Heart left ventricle (tissue), 16 donors: ENCODE results near the gene AKR1C3. TPM values are rescaled to one million over a fixed set of nuclear protein-coding genes. Genes with fewer than 3 reads are reported as not detected.
A peak's percentile ranks its signal among the peaks of the same experiment; 100 is the strongest.

Experiments used
- ATAC-seq, 4 donors: fragments of 200-7000 bp; cut with Tn5 transposase; one replicate each; pipeline ENCODE4 v1.9.1; 2020 to 2022; ENCODE audit warnings: moderate library complexity in 4 of 4, mild to moderate bottlenecking in 3 of 4, moderate number of reproducible peaks in 1 of 4
- DNase-seq, 5 donors: peaks; one replicate each; pipeline ENCODE4 v3.0.0-alpha.2; 2020
- H3K27ac ChIP-seq, 12 donors: fragments of 200-600 bp; sonication (generic) in 4 of 12; one replicate each; pipeline versions ENCODE4 v1.5.0 to v1.8.0; 2016 to 2022; ENCODE audit warnings: mild to moderate bottlenecking in 2 of 12
- H3K27me3 ChIP-seq, 9 donors: fragments of 200-600 bp; sonication (generic) in 2 of 9; one replicate each; pipeline versions ENCODE4 v1.5.1 to v1.8.0; 2016 to 2022; ENCODE audit warnings: mild to moderate bottlenecking in 3 of 9
- H3K36me3 ChIP-seq, 9 donors: fragments of 200-600 bp; sonication (generic) in 2 of 9; one replicate each; pipeline versions ENCODE4 v1.5.0 to v1.8.0; 2018 to 2022; ENCODE audit warnings: mild to moderate bottlenecking in 2 of 9
- H3K4me1 ChIP-seq, 12 donors: fragments of 200-600 bp; sonication (generic) in 4 of 12; one replicate each; pipeline versions ENCODE4 v1.5.0 to v1.8.0; 2016 to 2022; ENCODE audit warnings: mild to moderate bottlenecking in 3 of 12
- H3K4me3 ChIP-seq, 12 donors: fragments of 200-600 bp; sonication (generic) in 4 of 12; one replicate each; pipeline versions ENCODE4 v1.5.0 to v1.8.0; 2017 to 2022; ENCODE audit warnings: mild to moderate bottlenecking in 9 of 12, moderate library complexity in 4 of 12
- H3K9me3 ChIP-seq, 12 donors: fragments of 200-600 bp; sonication (generic) in 4 of 12; one replicate each; pipeline versions ENCODE4 v1.5.0 to v1.8.0; 2016 to 2022; ENCODE audit warnings: mild to moderate bottlenecking in 1 of 12
- POLR2A ChIP-seq, 2 donors: fragments of 450-650 bp; IDR thresholded peaks; one replicate each; pipeline ENCODE4 v1.6.1; 2017; ENCODE audit warnings: antibody characterized with exemption in 2 of 2, mild to moderate bottlenecking in 2 of 2, moderate library complexity in 2 of 2
- WGBS, 4 donors: extraction: QIAGEN DNeasy Blood & Tissue Kit in 2 of 4; methylation state at CpG; one replicate each; pipeline versions ENCODE4 v1.1.5 to v1.1.7; 2013 to 2018; 5-methylcytosine and 5-hydroxymethylcytosine counted together
- intact Hi-C, 10 donors: fragments of 100-400 bp; cut with DNase I; formaldehyde crosslinking; loops; one replicate each; pipeline versions ENCODE4 v1.11.1 to v1.14.2; 2022
- polyA plus RNA-seq, 2 donors: library from polyadenylated mRNA; stranded (reverse); fragments of 200-250 nt; gene quantifications; one replicate each; pipeline ENCODE4 v1.2.3, GENCODE V29; 2013
- total RNA-seq, 9 donors: library from RNA; depleted of rRNA in 2 of 9; stranded (reverse); fragments of >200 nt in 2 of 9; fragmentation: NEBNext Ultra II Directional in 3 of 9; extraction: Animal tissue kit (Norgen Biotek cat#: 25700) in 3 of 9; gene quantifications; one replicate each; pipeline versions ENCODE4 v1.1.0 to v1.2.4, GENCODE V29; 2016 to 2023
- TF ChIP-seq, protein P1 (sequence below), 12 donors: fragments of 200-600 bp; sonication (generic) in 4 of 12; IDR thresholded peaks; one replicate each; pipeline versions ENCODE4 v1.5.0 to v1.8.0; 2018 to 2022; ENCODE audit warnings: antibody characterized with exemption in 12 of 12, mild to moderate bottlenecking in 5 of 12
- donor health status: ischemic (EF 13 %, LVEDD 7.1; RV severe dilation, severe dysfunction).
- donor health status: healthy with polysubstance abuse.
- donor health status: DM: no; HTN: yes; CAD: no.
- donor health status: DM: no; HTN: no; CAD: no.
- donor health status: ischemic (EF 25% LVEDD 6.9; RV normal size, moderate dysfunction).
- donor health status: ischemic (EF 25% LVEDD 5.7; RV mildly dilated, moderate dysfunction).
- donor health status: healthy.
- donor health status: DM: yes; HTN: yes; CAD: no.
- donor health status: ischemic (EF 35%, LVEDD 5.7; RV mildly dilated, moderate dysfunction).
- donor health status: nonischemic (EF 11% LVEDD 7.7; RV severe dilation, severe dysfunction).
- donor health status: DM: yes; HTN: yes; CAD: no.
- donor health status: PGD.
- donor health status: ischemic (EF 29% LVEDD 5.4; RV normal size, mild dysfunction).
- donor health status: nonischemic (EF 23%, LVEDD 6.1; RV moderate dilation, normal function).

AKR1C3 gene
- total and polyA plus RNA-seq, 11 donors: 13.9 to 25.1 (median 21.1) TPM

DNA sequence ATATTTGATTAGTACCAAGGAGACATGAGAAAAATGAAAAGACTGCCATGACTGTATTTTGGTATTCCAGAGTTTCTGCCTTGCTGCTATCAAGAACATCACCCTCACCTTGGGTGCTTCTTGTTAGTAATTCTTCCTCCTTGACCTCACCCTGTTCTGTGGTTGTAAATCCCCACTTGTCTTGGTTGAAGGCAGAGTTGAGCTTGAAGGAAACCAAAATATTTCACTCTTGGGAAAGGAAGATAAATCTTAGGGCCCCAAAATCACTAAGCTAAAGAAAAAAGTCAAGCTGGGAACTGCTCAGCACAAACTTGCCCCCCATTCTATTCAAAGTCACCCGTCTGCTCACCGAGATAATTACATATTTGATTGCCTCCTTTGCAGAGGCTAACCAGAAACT, 20.6 kb upstream of the AKR1C3 start:
- H3K27me3 ChIP-seq: no peaks in the 10 kb centered on the region
- H3K36me3 ChIP-seq: no peaks in the 10 kb centered on the region
- peaks cover 0 to 36% (median 20%) of the 10 kb centered on the region in 12 donors for H3K4me1 ChIP-seq
- no peak for ATAC-seq
- no peak overlapping the region for H3K4me3 ChIP-seq
- WGBS, 4 donors: 94 to 100% (median 98%) methylated on average over 2 of the region's 2 CpGs
- H3K9me3 ChIP-seq: peaks cover 0 to 11% (median 0%) of the 10 kb centered on the region in 12 donors
- intact Hi-C loops: no loop called here
- H3K27ac ChIP-seq: no peak overlapping the region
- no peak for TF ChIP-seq POLR2A (IDR thresholded peaks at IDR 0.05)
- TF ChIP-seq, protein P1, sequence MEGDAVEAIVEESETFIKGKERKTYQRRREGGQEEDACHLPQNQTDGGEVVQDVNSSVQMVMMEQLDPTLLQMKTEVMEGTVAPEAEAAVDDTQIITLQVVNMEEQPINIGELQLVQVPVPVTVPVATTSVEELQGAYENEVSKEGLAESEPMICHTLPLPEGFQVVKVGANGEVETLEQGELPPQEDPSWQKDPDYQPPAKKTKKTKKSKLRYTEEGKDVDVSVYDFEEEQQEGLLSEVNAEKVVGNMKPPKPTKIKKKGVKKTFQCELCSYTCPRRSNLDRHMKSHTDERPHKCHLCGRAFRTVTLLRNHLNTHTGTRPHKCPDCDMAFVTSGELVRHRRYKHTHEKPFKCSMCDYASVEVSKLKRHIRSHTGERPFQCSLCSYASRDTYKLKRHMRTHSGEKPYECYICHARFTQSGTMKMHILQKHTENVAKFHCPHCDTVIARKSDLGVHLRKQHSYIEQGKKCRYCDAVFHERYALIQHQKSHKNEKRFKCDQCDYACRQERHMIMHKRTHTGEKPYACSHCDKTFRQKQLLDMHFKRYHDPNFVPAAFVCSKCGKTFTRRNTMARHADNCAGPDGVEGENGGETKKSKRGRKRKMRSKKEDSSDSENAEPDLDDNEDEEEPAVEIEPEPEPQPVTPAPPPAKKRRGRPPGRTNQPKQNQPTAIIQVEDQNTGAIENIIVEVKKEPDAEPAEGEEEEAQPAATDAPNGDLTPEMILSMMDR (IDR thresholded peaks at IDR 0.05): no peak
- no peak for DNase-seq

DNA sequence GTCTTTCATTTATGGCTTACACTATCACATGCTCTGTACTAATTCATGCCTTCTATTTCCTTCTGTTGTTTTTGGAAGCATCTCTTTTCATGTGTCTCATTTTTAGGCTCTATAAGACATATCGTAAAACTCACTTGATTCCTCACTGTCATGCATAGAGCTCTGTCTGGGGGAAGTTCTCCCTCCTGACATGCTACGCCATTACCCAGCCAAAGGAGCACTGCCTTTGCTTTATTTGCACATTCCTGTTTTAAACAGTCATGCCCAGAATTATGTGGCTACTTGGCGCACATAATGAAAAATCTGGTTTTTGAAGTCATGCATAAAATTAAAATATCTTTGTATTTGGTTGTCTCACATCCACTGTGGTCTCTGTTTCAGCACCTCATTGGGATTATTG, 17.6 kb upstream of the AKR1C3 start:
- ATAC-seq (peak in 1 of 4 donors; percentile 35), DNase-seq (no peak)
- H3K27me3 ChIP-seq: no peaks in the 10 kb centered on the region
- H3K36me3 ChIP-seq: no peaks in the 10 kb centered on the region
- no peak overlapping the region for H3K4me3 ChIP-seq
- whole genome bisulfite sequencing, 4 donors: 72 to 90% (median 81%) methylated on average over 3 of the region's 3 CpGs
- H3K27ac ChIP-seq: peak overlapping the region in 1 of 12 donors; percentile 6
- intact Hi-C loops: no loop called here
- peaks cover 0 to 22% (median 10%) of the 10 kb centered on the region in 12 donors for H3K4me1 ChIP-seq
- TF ChIP-seq, protein P1 (IDR thresholded peaks at IDR 0.05): no peak
- TF ChIP-seq POLR2A (IDR thresholded peaks at IDR 0.05): no peak
- H3K9me3 ChIP-seq: no peaks in the 10 kb centered on the region

DNA sequence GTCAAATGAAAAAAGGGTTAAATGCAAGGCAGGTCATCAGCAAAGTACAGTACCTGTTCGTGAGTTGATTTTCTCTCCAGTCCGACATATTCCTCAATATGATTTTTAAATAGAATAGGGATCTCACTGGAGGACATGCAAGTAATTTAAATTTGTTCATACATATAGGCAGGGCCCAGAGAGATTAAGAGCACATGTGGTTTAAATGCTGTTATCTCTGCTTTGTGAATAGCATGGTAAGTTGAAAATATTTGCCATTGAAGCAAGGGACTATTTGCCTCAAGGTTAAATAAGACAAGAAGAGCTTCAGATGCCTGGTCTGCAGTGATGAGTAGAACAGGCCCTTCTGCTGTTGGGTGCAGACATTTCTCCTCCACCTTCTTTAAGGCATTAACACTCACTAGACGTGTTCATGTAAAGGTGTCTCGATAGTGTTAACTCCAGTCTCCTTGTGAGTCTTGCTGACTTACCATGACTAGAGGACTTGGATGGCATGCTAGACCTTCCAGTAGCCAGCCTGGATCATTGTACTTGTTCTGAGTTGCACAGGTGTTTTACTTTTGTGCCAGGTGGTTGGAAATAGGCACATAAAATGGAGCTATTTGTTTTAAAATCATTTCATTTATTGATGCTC, 15.6 kb upstream of the AKR1C3 start:
- intact Hi-C loops: no loop called here
- WGBS, 4 donors: 82 to 93% (median 90%) methylated on average over 4 of the region's 4 CpGs
- peaks cover 0 to 7% (median 0%) of the 10 kb centered on the region in 12 donors for H3K4me1 ChIP-seq
- no peak overlapping the region for H3K4me3 ChIP-seq
- no peaks in the 10 kb centered on the region for H3K27me3 ChIP-seq
- TF ChIP-seq, protein P1 (IDR thresholded peaks at IDR 0.05): no peak
- TF ChIP-seq POLR2A (IDR thresholded peaks at IDR 0.05): no peak
- H3K27ac ChIP-seq: no peak overlapping the region
- H3K9me3 ChIP-seq: no peaks in the 10 kb centered on the region
- DNase-seq (no peak), ATAC-seq (no peak)
- no peaks in the 10 kb centered on the region for H3K36me3 ChIP-seq

DNA sequence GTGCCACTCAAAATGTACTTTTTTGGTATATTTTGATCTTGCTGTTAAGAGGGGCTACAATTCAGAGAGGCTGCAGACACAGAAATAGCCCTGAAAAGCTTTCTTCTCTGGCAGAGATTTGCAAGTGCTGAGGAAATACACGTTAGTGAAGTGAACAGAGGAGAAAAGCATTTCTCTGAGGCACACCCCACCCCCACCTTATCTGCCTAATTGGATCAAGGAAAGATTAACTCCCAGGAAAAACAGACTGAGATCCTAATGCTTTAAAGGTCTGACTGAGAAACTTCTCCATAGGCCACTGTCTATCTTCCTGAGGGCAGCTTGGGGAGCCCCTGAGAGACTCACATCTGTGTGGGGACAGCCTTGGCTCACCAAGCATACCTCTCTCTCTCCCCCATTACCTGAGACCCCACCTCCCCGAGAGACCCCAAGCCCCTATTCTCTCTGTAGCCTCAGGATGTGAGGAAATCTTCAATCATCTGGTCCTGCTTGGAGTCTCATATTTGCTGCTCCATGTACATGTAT, 14.8 kb upstream of the AKR1C3 start:
- intact Hi-C loops: no loop called here
- 64 to 79% (median 73%) methylated on average over 2 of the region's 2 CpGs for WGBS, 4 donors
- no peaks in the 10 kb centered on the region for H3K27me3 ChIP-seq

More for the DNA sequence above, 14.8 kb upstream of the AKR1C3 start:
- ATAC-seq (no peak), DNase-seq (no peak)
- TF ChIP-seq, protein P1 (IDR thresholded peaks at IDR 0.05): no peak
- TF ChIP-seq POLR2A (IDR thresholded peaks at IDR 0.05): no peak
- H3K27ac ChIP-seq: no peak overlapping the region
- H3K4me3 ChIP-seq: no peak overlapping the region
- H3K9me3 ChIP-seq: no peaks in the 10 kb centered on the region
- no peaks in the 10 kb centered on the region for H3K36me3 ChIP-seq
- H3K4me1 ChIP-seq: peaks cover 0 to 7% (median 0%) of the 10 kb centered on the region in 12 donors
